HCT116 (cell line): ENCODE data around the gene RNU1-1. TPM values are rescaled to one million over a fixed set of nuclear protein-coding genes. Genes with fewer than 3 reads are reported as not detected.

ENCODE experiments used
- ATAC-seq: fragments of 200-7000 bp; cut with Tn5 transposase; 2 replicates; pipeline ENCODE4 v1.9.1; 2020; ENCODE audit warnings: mild to moderate bottlenecking, moderate library complexity
- BruUV-seq: library from RNA; stranded (reverse); fragments of 400-500 nt; replicated peaks from 2 replicates; lab custom pipeline; 2021; lab: Mats Ljungman, UMichigan
- CTCF ChIA-PET: fragments of 300-600 bp; sonication (Branson Sonifier 250); formaldehyde crosslinking; loops from one replicate; lab custom pipeline; 2021; ENCODE audit warnings: antibody characterized with exemption; lab: Charles Lee
- POLR2A ChIA-PET: fragments of 300-600, 350-600 bp; sonication (Branson Sonifier 250); formaldehyde crosslinking; loops from one replicate; lab custom pipeline; 2021; ENCODE audit warnings: antibody characterized with exemption; lab: Charles Lee
- RAD21 ChIA-PET, 2 experiments: fragments of 300-600 bp; sonication (Branson Sonifier 250); formaldehyde crosslinking; loops; one replicate each; lab custom pipeline; 2023; ENCODE audit warnings: low total read pairs in 2 of 2; ENCODE audit not compliant: uncharacterized antibody in 2 of 2, unreplicated experiment in 2 of 2, low non-redundant PET in 1 of 2; lab: Charles Lee
- DNase-seq: peaks from one replicate; pipeline ENCODE4 v3.0.0-alpha.2; 2010; ENCODE audit warnings: low read depth, low spot score
- H2AFZ ChIP-seq: fragments of 200-600 bp; shearing (Covaris generic), sonication (generic); 2 replicates; pipeline ENCODE4 v1.6.1; 2017; ENCODE audit warnings: low read depth, mixed run types, mixed read lengths, antibody characterized with exemption, low read length; ENCODE audit not compliant: poor library complexity, severe bottlenecking
- H3K27ac ChIP-seq: 2 replicates; pipeline ENCODE4 v1.5.1; 2012; ENCODE audit warnings: low read depth, low read length
- H3K27me3 ChIP-seq: fragments of 200-600 bp; sonication (generic); 2 replicates; pipeline ENCODE4 v1.6.1; 2016; ENCODE audit warnings: mixed run types, low read length, mixed read lengths; ENCODE audit not compliant: insufficient read depth
- H3K36me3 ChIP-seq, 2 experiments: fragments of 200-500 bp in 1 of 2; fragments of 200-600 bp in 1 of 2; sonication (Bioruptor generic) in 1 of 2; sonication (generic) in 1 of 2; 2 replicates each; pipeline versions ENCODE4 v1.5.1 to v1.6.1; 2014 to 2016; ENCODE audit warnings: low read length in 2 of 2, inconsistent platforms in 1 of 2, mixed read lengths in 1 of 2, mixed run types in 1 of 2; ENCODE audit not compliant: insufficient read depth in 2 of 2, control insufficient read depth in 1 of 2
- H3K4me1 ChIP-seq, 2 experiments: fragments of 200-600 bp in 1 of 2; sonication (generic) in 1 of 2; 2 replicates each; pipeline versions ENCODE4 v1.5.1 to v1.6.1; 2012 to 2017; ENCODE audit warnings: low read length in 2 of 2, inconsistent platforms in 1 of 2, mild to moderate bottlenecking in 1 of 2, mixed read lengths in 1 of 2, mixed run types in 1 of 2, moderate library complexity in 1 of 2; ENCODE audit not compliant: insufficient read depth in 2 of 2, control insufficient read depth in 1 of 2
- H3K4me2 ChIP-seq: fragments of 200-600 bp; sonication (generic); 2 replicates; pipeline ENCODE4 v1.6.1; 2017; ENCODE audit warnings: mixed run types, low read length, mixed read lengths
- H3K4me3 ChIP-seq, 2 experiments: fragments of 200-600 bp in 1 of 2; sonication (generic) in 1 of 2; replicated peaks in 1 of 2; 2 replicates each; pipeline ENCODE4 v1.5.1; 2011 to 2016; ENCODE audit warnings: low read length in 2 of 2, control low read depth in 1 of 2, low read depth in 1 of 2, mild to moderate bottlenecking in 1 of 2, mixed read lengths in 1 of 2, mixed run types in 1 of 2
- H3K79me2 ChIP-seq: fragments of 200-600 bp; sonication (generic); 2 replicates; pipeline ENCODE4 v1.6.1; 2017; ENCODE audit warnings: mild to moderate bottlenecking, mixed run types, low read length, moderate library complexity, mixed read lengths; ENCODE audit not compliant: insufficient read depth
- H3K9ac ChIP-seq: fragments of 200-600 bp; sonication (generic); 2 replicates; pipeline ENCODE4 v1.6.1; 2016; ENCODE audit warnings: low read length, mixed read lengths
- H3K9me2 ChIP-seq: fragments of 200-600 bp; sonication (generic), shearing (Covaris generic); 2 replicates; pipeline ENCODE4 v1.6.1; 2017; ENCODE audit warnings: mixed run types, mild to moderate bottlenecking, moderate library complexity; ENCODE audit not compliant: insufficient read depth
- H3K9me3 ChIP-seq, 2 experiments: fragments of 200-500 bp in 1 of 2; fragments of 200-600 bp in 1 of 2; sonication (Bioruptor generic) in 1 of 2; sonication (generic) in 1 of 2; 2 replicates each; pipeline ENCODE4 v1.6.1; 2014 to 2017; ENCODE audit warnings: low read length in 2 of 2, mixed read lengths in 2 of 2, inconsistent platforms in 1 of 2, low read depth in 1 of 2, mild to moderate bottlenecking in 1 of 2, mixed run types in 1 of 2, moderate library complexity in 1 of 2; ENCODE audit not compliant: control insufficient read depth in 1 of 2, insufficient read depth in 1 of 2
- H4K20me1 ChIP-seq: fragments of 200-600 bp; sonication (generic), shearing (Covaris generic); 2 replicates; pipeline ENCODE4 v1.6.1; 2017; ENCODE audit warnings: mixed run types, mild to moderate bottlenecking, moderate library complexity; ENCODE audit not compliant: insufficient read depth
- CBX3 ChIP-seq: IDR thresholded peaks from 2 replicates; pipeline ENCODE4 v1.6.1; 2012; ENCODE audit warnings: low read depth
- CEBPB ChIP-seq: IDR thresholded peaks from 2 replicates; pipeline ENCODE4 v1.6.1; 2012; ENCODE audit warnings: low read depth
- EGR1 ChIP-seq: IDR thresholded peaks from 2 replicates; pipeline ENCODE4 v1.6.1; 2012; ENCODE audit warnings: low read depth
- ELF1 ChIP-seq: IDR thresholded peaks from 2 replicates; pipeline ENCODE4 v1.6.1; 2012; ENCODE audit warnings: low read depth, borderline replicate concordance
- EZH2 ChIP-seq: fragments of 200-600 bp; sonication (generic); IDR thresholded peaks from 2 replicates; pipeline ENCODE4 v1.6.1; 2017; ENCODE audit warnings: antibody characterized with exemption, mixed run types
- EZH2phosphoT487 ChIP-seq: fragments of 200-600 bp; IDR thresholded peaks from 2 replicates; pipeline ENCODE4 v1.6.1; 2018; ENCODE audit warnings: antibody characterized with exemption, borderline replicate concordance
- FOSL1 ChIP-seq: IDR thresholded peaks from 2 replicates; pipeline ENCODE4 v1.6.1; 2012; ENCODE audit warnings: low read depth
- JUND ChIP-seq: IDR thresholded peaks from 2 replicates; pipeline ENCODE4 v1.6.1; 2012
- MAX ChIP-seq: IDR thresholded peaks from 2 replicates; pipeline ENCODE4 v1.6.1; 2012
- POLR2A ChIP-seq: IDR thresholded peaks from 2 replicates; pipeline ENCODE4 v1.7.0; 2011; ENCODE audit warnings: borderline replicate concordance; ENCODE audit not compliant: insufficient read depth, insufficient read length; ENCODE audit errors: extremely low read depth
- POLR2AphosphoS5 ChIP-seq: IDR thresholded peaks from 2 replicates; pipeline ENCODE4 v1.6.1; 2011; ENCODE audit warnings: mild to moderate bottlenecking, low read depth, low read length, moderate library complexity
- REST ChIP-seq: IDR thresholded peaks from 2 replicates; pipeline ENCODE4 v1.6.1; 2012; ENCODE audit warnings: low read depth
- SIN3A ChIP-seq: IDR thresholded peaks from 2 replicates; pipeline ENCODE4 v1.6.1; 2012; ENCODE audit warnings: low read depth
- SP1 ChIP-seq: IDR thresholded peaks from 2 replicates; pipeline ENCODE4 v1.6.1; 2012; ENCODE audit warnings: low read depth
- SRF ChIP-seq: IDR thresholded peaks from 2 replicates; pipeline ENCODE4 v1.6.1; 2012; ENCODE audit warnings: low read depth
- TCF7L2 ChIP-seq: IDR thresholded peaks from 2 replicates; pipeline ENCODE4 v1.7.0; 2011; ENCODE audit warnings: borderline replicate concordance, inconsistent platforms; ENCODE audit not compliant: insufficient read depth, insufficient read length; ENCODE audit errors: extremely low read depth
- YY1 ChIP-seq: IDR thresholded peaks from 2 replicates; pipeline ENCODE4 v1.6.1; 2011; ENCODE audit warnings: low read length, low read depth, moderate library complexity, mild to moderate bottlenecking; ENCODE audit not compliant: insufficient replicate concordance; ENCODE audit errors: extremely low read depth
- ZBTB33 ChIP-seq: IDR thresholded peaks from 2 replicates; pipeline ENCODE4 v1.6.1; 2011; ENCODE audit warnings: mild to moderate bottlenecking, low read length, moderate library complexity; ENCODE audit not compliant: insufficient replicate concordance; ENCODE audit errors: extremely low read depth
- ZFX ChIP-seq: fragments of 450-650 bp; IDR thresholded peaks from 2 replicates; pipeline ENCODE4 v1.6.1; 2017
- ZNF274 ChIP-seq: fragments of 200-500 bp; sonication (Bioruptor generic); IDR thresholded peaks from 2 replicates; pipeline ENCODE4 v1.6.1; 2014; ENCODE audit warnings: mild to moderate bottlenecking, low read depth, low read length, inconsistent platforms
- intact Hi-C: fragments of 100-400 bp; cut with micrococcal nuclease; formaldehyde crosslinking; loops from 2 replicates; pipeline ENCODE4 v1.10.0; 2022
- total RNA-seq: library from RNA; stranded (reverse); gene quantifications from one replicate; pipeline ENCODE4 v1.2.1, GENCODE V29; 2021; ENCODE audit not compliant: unreplicated experiment

Gene RNU1-1
- total RNA-seq, 1 experiment from 2014 or later: 1,685 TPM

- Histone ChIP-seq H3K9me3 (no peaks in the 10 kb centered on the region), H3K36me3 (peaks cover 2 to 5% of the 10 kb centered on the region in 2 experiments; a peak in 3 of 4 replicates), H3K9ac (no peak overlapping the region), H3K27me3 (no peaks in the 10 kb centered on the region), H3K4me2 (no peak overlapping the region), H2AFZ (no peak overlapping the region), H3K4me3 (no peak overlapping the region), H4K20me1 (no peaks in the 10 kb centered on the region), H3K27ac (no peak overlapping the region), H3K4me1 (no peaks in the 10 kb centered on the region), H3K9me2 (no peaks in the 10 kb centered on the region), H3K79me2 (no peaks in the 10 kb centered on the region)
- ChIA-PET RAD21 (no interaction called here), CTCF (no interaction called here), POLR2A (no interaction called here)
- TF ChIP-seq JUND (no peak), REST (no peak), POLR2AphosphoS5 (no peak), CEBPB (no peak), EZH2phosphoT487 (no peak), YY1 (no peak), EGR1 (no peak), ELF1 (no peak), FOSL1 (no peak), ZFX (no peak), ZBTB33 (no peak), MAX (no peak), ZNF274 (no peak), SP1 (no peak), TCF7L2 (no peak), SIN3A (no peak), CBX3 (no peak), SRF (no peak), EZH2 (no peak), POLR2A (no peak)
- DNase-seq (no peak), ATAC-seq (no peak)
- BruUV-seq: no TSS peak
- intact Hi-C loops: no loop called here
These were observed 29.6 kb downstream of the RNU1-1 start for GRCh38 chr1:16484501-16484835.
